ENCODE data around the gene ROPN1L. TPM values are rescaled to one million over a fixed set of nuclear protein-coding genes. Genes with fewer than 3 reads are reported as not detected.

Gene ROPN1L
- total RNA-seq, 1 experiment from 2014 or later: 0.66 TPM

DNA sequence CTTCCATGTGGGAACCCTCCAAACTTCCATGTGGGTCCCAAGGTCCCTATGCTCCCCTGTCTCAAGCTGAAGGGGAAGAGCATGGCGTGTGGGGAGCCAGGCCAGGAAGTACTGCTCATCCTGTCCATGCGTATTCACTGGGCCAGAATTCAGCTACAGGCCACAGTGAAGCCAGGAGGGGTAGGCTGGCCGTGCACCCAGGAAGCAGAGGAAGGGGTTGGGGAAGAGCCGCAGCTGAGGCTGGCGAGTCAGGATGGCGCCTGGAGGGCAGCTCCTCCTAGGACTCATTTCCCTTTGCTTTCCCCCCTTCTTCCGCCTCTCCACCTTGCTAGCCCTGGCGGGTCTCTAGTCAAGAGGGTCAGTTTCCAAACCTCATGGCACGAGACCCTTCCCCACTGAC, 57.4 kb downstream of the ROPN1L start (continued):
- no peak for TF ChIP-seq CEBPB (IDR thresholded peaks at IDR 0.05; ENCODE audit: low read depth)
- TF ChIP-seq, protein P1, sequence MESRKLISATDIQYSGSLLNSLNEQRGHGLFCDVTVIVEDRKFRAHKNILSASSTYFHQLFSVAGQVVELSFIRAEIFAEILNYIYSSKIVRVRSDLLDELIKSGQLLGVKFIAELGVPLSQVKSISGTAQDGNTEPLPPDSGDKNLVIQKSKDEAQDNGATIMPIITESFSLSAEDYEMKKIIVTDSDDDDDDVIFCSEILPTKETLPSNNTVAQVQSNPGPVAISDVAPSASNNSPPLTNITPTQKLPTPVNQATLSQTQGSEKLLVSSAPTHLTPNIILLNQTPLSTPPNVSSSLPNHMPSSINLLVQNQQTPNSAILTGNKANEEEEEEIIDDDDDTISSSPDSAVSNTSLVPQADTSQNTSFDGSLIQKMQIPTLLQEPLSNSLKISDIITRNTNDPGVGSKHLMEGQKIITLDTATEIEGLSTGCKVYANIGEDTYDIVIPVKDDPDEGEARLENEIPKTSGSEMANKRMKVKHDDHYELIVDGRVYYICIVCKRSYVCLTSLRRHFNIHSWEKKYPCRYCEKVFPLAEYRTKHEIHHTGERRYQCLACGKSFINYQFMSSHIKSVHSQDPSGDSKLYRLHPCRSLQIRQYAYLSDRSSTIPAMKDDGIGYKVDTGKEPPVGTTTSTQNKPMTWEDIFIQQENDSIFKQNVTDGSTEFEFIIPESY (IDR thresholded peaks at IDR 0.05; ENCODE audit: extremely low read depth, insufficient replicate concordance, low read length): no peak
- TF ChIP-seq, protein P2, sequence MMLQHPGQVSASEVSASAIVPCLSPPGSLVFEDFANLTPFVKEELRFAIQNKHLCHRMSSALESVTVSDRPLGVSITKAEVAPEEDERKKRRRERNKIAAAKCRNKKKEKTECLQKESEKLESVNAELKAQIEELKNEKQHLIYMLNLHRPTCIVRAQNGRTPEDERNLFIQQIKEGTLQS (IDR thresholded peaks at IDR 0.05): no peak
- TF ChIP-seq POLR2A (IDR thresholded peaks at IDR 0.05; ENCODE audit: borderline replicate concordance, extremely low read depth, insufficient read depth, insufficient read length): no peak
- TF ChIP-seq TCF7L2 (IDR thresholded peaks at IDR 0.05; ENCODE audit: borderline replicate concordance, extremely low read depth, insufficient read depth, insufficient read length): no peak
- no peak for TF ChIP-seq ZFX (IDR thresholded peaks at IDR 0.05)
- no peak for TF ChIP-seq FOSL1 (IDR thresholded peaks at IDR 0.05; ENCODE audit: low read depth)

DNA sequence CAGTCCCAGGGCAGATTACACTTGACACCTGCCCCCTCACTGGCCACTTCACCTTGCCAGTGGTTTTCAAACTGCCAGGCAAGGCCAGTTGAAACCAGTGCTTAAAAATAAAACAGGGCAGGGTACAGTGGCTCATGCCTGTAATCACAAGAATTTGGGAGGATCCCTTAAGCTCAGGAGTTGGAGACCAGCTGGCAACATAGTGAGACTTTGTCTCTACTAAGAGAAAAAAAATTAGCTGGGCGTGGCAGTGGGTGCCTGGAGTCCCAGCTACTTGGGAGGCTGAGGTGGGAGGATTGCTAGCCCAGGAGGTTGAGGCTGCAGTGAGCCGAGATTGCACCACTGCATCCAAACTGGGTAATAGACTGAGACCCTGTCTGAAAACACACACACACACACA, 58.1 kb downstream of the ROPN1L start:
- peaks cover 3 to 20% of the 10 kb centered on the region in 2 experiments; a peak in 3 of 4 replicates for H3K4me1 ChIP-seq (ENCODE audit: control insufficient read depth in 1 of 2, insufficient read depth in 2 of 2, low read length in 2 of 2)
- H3K9ac ChIP-seq (ENCODE audit: low read length): no peak overlapping the region; the same call in 1 of the 2 replicates
- no peak overlapping the region for H3K4me3 ChIP-seq (replicated peaks in 1 of 2; ENCODE audit: low read depth in 1 of 2, low read length in 2 of 2)
- DNase-seq (ENCODE audit: low read depth, low spot score) (no peak), ATAC-seq (no peak)
- no peaks in the 10 kb centered on the region for H3K36me3 ChIP-seq (ENCODE audit: control insufficient read depth in 1 of 2, insufficient read depth in 2 of 2, low read length in 2 of 2)
- CTCF ChIA-PET: no interaction called here
- no peaks in the 10 kb centered on the region for H3K79me2 ChIP-seq (ENCODE audit: insufficient read depth, low read length)
- BruUV-seq (replicated peaks): no TSS peak
- TF ChIP-seq TCF7L2 (IDR thresholded peaks at IDR 0.05; ENCODE audit: borderline replicate concordance, extremely low read depth, insufficient read depth, insufficient read length) (no peak), FOSL1 (IDR thresholded peaks at IDR 0.05; ENCODE audit: low read depth) (no peak), ELF1 (IDR thresholded peaks at IDR 0.05; ENCODE audit: borderline replicate concordance, low read depth) (no peak), ZFX (IDR thresholded peaks at IDR 0.05) (no peak), RAD21 (IDR thresholded peaks at IDR 0.05; ENCODE audit: low read depth) (no peak), POLR2AphosphoS5 (IDR thresholded peaks at IDR 0.05; ENCODE audit: low read depth, low read length) (no peak), SRF (IDR thresholded peaks at IDR 0.05; ENCODE audit: low read depth) (no peak), SIN3A (IDR thresholded peaks at IDR 0.05; ENCODE audit: low read depth) (no peak)
- TF ChIP-seq, protein P1 (IDR thresholded peaks at IDR 0.05; ENCODE audit: extremely low read depth, insufficient replicate concordance, low read length): no peak
- intact Hi-C loops (cut with micrococcal nuclease): no loop called here
- H2AFZ ChIP-seq (ENCODE audit: low read depth, low read length, poor library complexity, severe bottlenecking): no peak overlapping the region
- H3K27ac ChIP-seq (ENCODE audit: low read depth, low read length): no peak overlapping the region
- POLR2A ChIA-PET: no interaction called here
- no peaks in the 10 kb centered on the region for H3K27me3 ChIP-seq (ENCODE audit: insufficient read depth, low read length)
- H3K9me3 ChIP-seq (ENCODE audit: control insufficient read depth in 1 of 2, insufficient read depth in 1 of 2, low read depth in 1 of 2, low read length in 2 of 2): no peaks in the 10 kb centered on the region
- RAD21 ChIA-PET (ENCODE audit: low non-redundant PET in 1 of 2, low total read pairs in 2 of 2, uncharacterized antibody in 2 of 2, unreplicated experiment in 2 of 2): no interaction called here
- no peaks in the 10 kb centered on the region for H4K20me1 ChIP-seq (ENCODE audit: insufficient read depth)
- no peaks in the 10 kb centered on the region for H3K9me2 ChIP-seq (ENCODE audit: insufficient read depth)
- 0 out of 2 replicates have a peak overlapping the region, but pooled peaks have one; percentile 3 for H3K4me2 ChIP-seq (ENCODE audit: low read length)

Measured in HCT116 (cell line).